ENCODE results near the gene PTCD2. TPM values are rescaled to one million over a fixed set of nuclear protein-coding genes. Genes with fewer than 3 reads are reported as not detected.
A peak's percentile ranks its signal among the peaks of the same experiment; 100 is the strongest.

PTCD2 gene
- total and polyA plus RNA-seq, 9 of the 15 experiments (the other 6 are each of a cell fraction or from before 2014, with no cell fraction given): 11.9 to 28.5 (median 18.6) TPM

DNA sequence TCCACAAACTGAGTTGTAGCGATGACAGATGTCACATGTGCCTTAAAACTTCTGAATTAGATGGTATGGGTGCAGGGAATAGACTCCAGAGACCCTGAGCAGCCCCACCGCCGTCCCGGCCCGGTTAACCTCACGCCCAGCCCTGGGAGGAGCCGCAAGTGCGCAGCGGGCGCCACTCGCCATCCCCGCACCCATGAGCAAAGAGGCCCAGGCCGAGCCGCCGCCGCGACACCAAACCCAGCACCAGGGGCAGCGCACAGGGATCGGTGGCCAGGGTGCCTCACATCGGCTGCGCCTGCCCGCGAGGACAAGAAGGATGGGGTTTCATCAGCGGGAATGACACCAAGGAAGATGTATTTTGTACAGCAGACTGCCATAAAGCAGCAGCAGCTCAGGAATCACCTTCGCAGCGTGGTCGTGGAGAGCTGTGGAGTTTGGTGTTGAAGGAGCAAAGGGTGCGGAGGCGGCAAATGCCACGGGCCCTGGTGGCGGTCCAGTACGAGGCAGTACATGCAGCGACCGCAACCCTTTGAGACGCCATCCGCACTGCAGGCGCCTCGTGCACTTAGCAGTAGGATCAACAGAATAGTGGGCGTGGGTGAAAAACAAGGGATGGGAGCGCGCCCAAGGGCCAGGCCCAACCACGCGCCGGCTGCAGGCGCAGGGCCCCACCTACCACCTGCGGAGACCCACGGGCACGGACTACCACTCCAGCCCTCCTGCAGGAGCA lies 97.3 kb downstream of the PTCD2 start:
- no peak overlapping the region for H3K4me3 ChIP-seq
- no peaks in the 10 kb centered on the region for H3K9me3 ChIP-seq (replicated peaks; ENCODE audit: control insufficient read depth, insufficient read depth, low read depth, low read length)
- no peaks in the 10 kb centered on the region for H4K20me1 ChIP-seq (replicated peaks; ENCODE audit: control insufficient read depth, insufficient read depth, low read length)
- H3K9me1 ChIP-seq (ENCODE audit: control insufficient read depth, insufficient read depth, low read length): no peaks in the 10 kb centered on the region
- ATAC-seq (no peak), FAIRE-seq (no peak), DNase-seq (ENCODE audit: extremely low read depth in 1 of 4, low spot score in 3 of 4) (no peak)
- no peak for TF ChIP-seq DNMT1 (IDR thresholded peaks at IDR 0.05)
- no peak for TF ChIP-seq NFE2 (IDR thresholded peaks at IDR 0.05; ENCODE audit: low read depth)
- TF ChIP-seq, protein P1, sequence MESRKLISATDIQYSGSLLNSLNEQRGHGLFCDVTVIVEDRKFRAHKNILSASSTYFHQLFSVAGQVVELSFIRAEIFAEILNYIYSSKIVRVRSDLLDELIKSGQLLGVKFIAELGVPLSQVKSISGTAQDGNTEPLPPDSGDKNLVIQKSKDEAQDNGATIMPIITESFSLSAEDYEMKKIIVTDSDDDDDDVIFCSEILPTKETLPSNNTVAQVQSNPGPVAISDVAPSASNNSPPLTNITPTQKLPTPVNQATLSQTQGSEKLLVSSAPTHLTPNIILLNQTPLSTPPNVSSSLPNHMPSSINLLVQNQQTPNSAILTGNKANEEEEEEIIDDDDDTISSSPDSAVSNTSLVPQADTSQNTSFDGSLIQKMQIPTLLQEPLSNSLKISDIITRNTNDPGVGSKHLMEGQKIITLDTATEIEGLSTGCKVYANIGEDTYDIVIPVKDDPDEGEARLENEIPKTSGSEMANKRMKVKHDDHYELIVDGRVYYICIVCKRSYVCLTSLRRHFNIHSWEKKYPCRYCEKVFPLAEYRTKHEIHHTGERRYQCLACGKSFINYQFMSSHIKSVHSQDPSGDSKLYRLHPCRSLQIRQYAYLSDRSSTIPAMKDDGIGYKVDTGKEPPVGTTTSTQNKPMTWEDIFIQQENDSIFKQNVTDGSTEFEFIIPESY (CRISPR knock-in tag; IDR thresholded peaks at IDR 0.05): peak; percentile 41; the same call in 1 of the 2 replicates
- BruUV-seq (replicated peaks): no TSS peak
- no peak overlapping the region for H3K27ac ChIP-seq (ENCODE audit: extremely low read depth, low read depth, low read length)
- CTCF ChIA-PET (ENCODE audit: low intra/inter-chr PET ratio): no interaction called here
- H3K9ac ChIP-seq (ENCODE audit: insufficient read depth in 1 of 2, low read depth in 2 of 2, low read length in 2 of 2): no peak overlapping the region
- H3K4me1 ChIP-seq (replicated peaks in 1 of 2; ENCODE audit: control insufficient read depth in 2 of 2, insufficient read depth in 2 of 2, low read length in 2 of 2): peaks cover 0 to 8% of the 10 kb centered on the region in 2 experiments; a peak in 1 of 5 replicates
- no peaks in the 10 kb centered on the region for H3K79me2 ChIP-seq (ENCODE audit: control insufficient read depth, insufficient read depth, low read length)
- no peak overlapping the region for H3K4me2 ChIP-seq (ENCODE audit: insufficient read depth, low read length)
- no peaks in the 10 kb centered on the region for H3K36me3 ChIP-seq (ENCODE audit: control insufficient read depth, insufficient read depth, low read length)
- POLR2A ChIA-PET: no interaction called here
- H3K27me3 ChIP-seq (ENCODE audit: control insufficient read depth in 2 of 2, insufficient read depth in 2 of 2, low read length in 2 of 2): peaks cover 0 to 5% of the 10 kb centered on the region in 2 experiments; a peak in 1 of 5 replicates
- intact Hi-C loops (cut with micrococcal nuclease): no loop called here
- 59% methylated on average over 34 of the region's 48 CpGs for whole genome bisulfite sequencing (ENCODE audit: insufficient coverage, low coverage, missing lambda C conversion rate)
- no peak overlapping the region for H2AFZ ChIP-seq (ENCODE audit: low read depth, low read length)
- in situ Hi-C loops (cut with MboI): no loop called here

Small RNA genes lying within 50 kb of the gene (small RNA-seq; reads per million reads assigned to genes)
- gene RN7SL153P: not detected

Other genes starting within 250 kb of the PTCD2 start
- gene MAP1B, start 212.9 kb upstream of the PTCD2 start, total RNA-seq (2014; rRNA removed): 17.3 and 23.7 TPM in 2 replicates
- 26.4 and 28.7 TPM in 2 replicates for gene MAP1B, start 212.9 kb upstream of the PTCD2 start, total RNA-seq (2014; rRNA removed; fragmentation: Illumina TruSeq; extraction: Trizol)
- gene MAP1B, start 212.9 kb upstream of the PTCD2 start, total RNA-seq (2015; rRNA removed; fragmentation: Illumina TruSeq; extraction: Trizol): 15.4 and 17.5 TPM in 2 replicates
- 61.4 and 66.1 TPM in 2 replicates for gene MAP1B, start 212.9 kb upstream of the PTCD2 start, total RNA-seq (2021)
- gene MAP1B, start 212.9 kb upstream of the PTCD2 start, polyA plus RNA-seq (2011; rRNA removed): 5.2 and 8.0 TPM in 2 replicates
- 22.5 and 24.4 TPM in 2 replicates for gene MAP1B, start 212.9 kb upstream of the PTCD2 start, polyA plus RNA-seq (2014; fragmentation: Illumina TruSeq; extraction: Trizol)
- 10 to 100 TPM in 1 of 2 experiments, 1 to 10 TPM in 1; 9.9 to 30.1 TPM for gene MAP1B, start 212.9 kb upstream of the PTCD2 start, polyA plus RNA-seq (2014; fragmentation: Nextera tagmentation; extraction: Ambion mirVana)
- 12.5 and 12.9 TPM in 2 replicates for gene MAP1B, start 212.9 kb upstream of the PTCD2 start, polyA plus RNA-seq (2014; rRNA removed)
- gene MRPS27, start 133 bp upstream of the PTCD2 start, total RNA-seq (2014; rRNA removed): 79.2 and 90.9 TPM in 2 replicates
- 127 and 130 TPM in 2 replicates for gene MRPS27, start 133 bp upstream of the PTCD2 start, total RNA-seq (2014; rRNA removed; fragmentation: Illumina TruSeq; extraction: Trizol)
- gene MRPS27, start 133 bp upstream of the PTCD2 start, total RNA-seq (2015; rRNA removed; fragmentation: Illumina TruSeq; extraction: Trizol): 104 and 105 TPM in 2 replicates
- gene MRPS27, start 133 bp upstream of the PTCD2 start, total RNA-seq (2021): 96.7 and 97.6 TPM in 2 replicates
- gene MRPS27, start 133 bp upstream of the PTCD2 start, polyA plus RNA-seq (2011; rRNA removed): 118 and 144 TPM in 2 replicates
- gene MRPS27, start 133 bp upstream of the PTCD2 start, polyA plus RNA-seq (2014; fragmentation: Illumina TruSeq; extraction: Trizol): 111 and 125 TPM in 2 replicates
- 100 to 1,000 TPM; 106 to 122 TPM for gene MRPS27, start 133 bp upstream of the PTCD2 start, polyA plus RNA-seq (2014; fragmentation: Nextera tagmentation; extraction: Ambion mirVana)
- 73.6 and 79.9 TPM in 2 replicates for gene MRPS27, start 133 bp upstream of the PTCD2 start, polyA plus RNA-seq (2014; rRNA removed)
- not detected in 2 replicates for gene ZNF366, start 187.0 kb downstream of the PTCD2 start, total RNA-seq (2014; rRNA removed)
- gene ZNF366, start 187.0 kb downstream of the PTCD2 start, total RNA-seq (2014; rRNA removed; fragmentation: Illumina TruSeq; extraction: Trizol): not detected in 2 replicates
- gene ZNF366, start 187.0 kb downstream of the PTCD2 start, total RNA-seq (2015; rRNA removed; fragmentation: Illumina TruSeq; extraction: Trizol): not detected in 2 replicates
- not detected in 2 replicates for gene ZNF366, start 187.0 kb downstream of the PTCD2 start, total RNA-seq (2021)
- gene ZNF366, start 187.0 kb downstream of the PTCD2 start, polyA plus RNA-seq (2011; rRNA removed): not detected in 2 replicates
- not detected in 2 replicates for gene ZNF366, start 187.0 kb downstream of the PTCD2 start, polyA plus RNA-seq (2014; fragmentation: Illumina TruSeq; extraction: Trizol)
- not detected for gene ZNF366, start 187.0 kb downstream of the PTCD2 start, polyA plus RNA-seq (2014; fragmentation: Nextera tagmentation; extraction: Ambion mirVana)
- not detected in 2 replicates for gene ZNF366, start 187.0 kb downstream of the PTCD2 start, polyA plus RNA-seq (2014; rRNA removed)